OCI-LY7 (cell line): ENCODE measurements around the gene KRTAP4-6. TPM values are rescaled to one million over a fixed set of nuclear protein-coding genes. Genes with fewer than 3 reads are reported as not detected.
"Not testable (repeated sequence)": the region's sequence is repeated elsewhere in the genome, so short reads cannot be mapped to it uniquely, and the experiment has no call there.

Experiments
- BruUV-seq: library from RNA; stranded (reverse); fragments of 400-500 nt; replicated peaks from 2 replicates; lab custom pipeline; 2021; lab: Mats Ljungman, UMichigan
- CTCF ChIA-PET: fragments of 300-600 bp; sonication (Branson Sonifier 250); formaldehyde crosslinking; loops from one replicate; lab custom pipeline; 2022; ENCODE audit warnings: antibody characterized with exemption; ENCODE audit not compliant: unreplicated experiment; lab: Charles Lee
- POLR2A ChIA-PET: fragments of 300-600 bp; sonication (Branson Sonifier 250); formaldehyde crosslinking; loops from one replicate; lab custom pipeline; 2022; ENCODE audit warnings: antibody characterized with exemption; lab: Charles Lee
- DNase-seq: peaks from one replicate; pipeline ENCODE4 v3.0.0-alpha.2; 2015; ENCODE audit warnings: low spot score
- H2AFZ ChIP-seq: fragments of 200-600 bp; sonication (generic), shearing (Covaris generic); 2 replicates; pipeline ENCODE4 v1.6.1; 2014; ENCODE audit warnings: mild to moderate bottlenecking, antibody characterized with exemption, low read length, moderate library complexity
- H3K27ac ChIP-seq: fragments of 200-600 bp; sonication (generic); 2 replicates; pipeline ENCODE4 v1.5.1; 2014; ENCODE audit warnings: mixed run types, low read depth, mild to moderate bottlenecking, moderate library complexity, low read length, inconsistent platforms; ENCODE audit not compliant: poor library complexity, severe bottlenecking
- H3K36me3 ChIP-seq: fragments of 200-600 bp; sonication (generic); 2 replicates; pipeline ENCODE4 v1.6.1; 2014; ENCODE audit warnings: mild to moderate bottlenecking, antibody characterized with exemption, low read length, moderate library complexity, mixed read lengths; ENCODE audit not compliant: insufficient read depth
- H3K4me1 ChIP-seq: fragments of 200-600 bp; sonication (generic); 2 replicates; pipeline ENCODE4 v1.5.1; 2014; ENCODE audit warnings: mild to moderate bottlenecking, low read length; ENCODE audit not compliant: insufficient read depth, poor library complexity, severe bottlenecking
- H3K4me2 ChIP-seq: fragments of 200-600 bp; sonication (generic); 2 replicates; pipeline ENCODE4 v1.6.1; 2014; ENCODE audit warnings: mild to moderate bottlenecking, low read length
- H3K4me3 ChIP-seq: fragments of 200-600 bp; sonication (generic); 2 replicates; pipeline ENCODE4 v1.5.1; 2014; ENCODE audit warnings: mild to moderate bottlenecking, low read depth, low read length; ENCODE audit not compliant: poor library complexity, severe bottlenecking
- H3K79me2 ChIP-seq: fragments of 200-600 bp; sonication (generic); 2 replicates; pipeline ENCODE4 v1.6.1; 2016; ENCODE audit warnings: low read depth, mild to moderate bottlenecking, low read length, moderate library complexity, mixed read lengths; ENCODE audit not compliant: insufficient read depth
- H3K9me2 ChIP-seq: fragments of 200-600 bp; sonication (generic); 2 replicates; pipeline ENCODE4 v1.6.1; 2016; ENCODE audit warnings: mild to moderate bottlenecking, low read length, mixed read lengths; ENCODE audit not compliant: insufficient read depth
- H3K9me3 ChIP-seq: fragments of 200-600 bp; sonication (generic); 2 replicates; pipeline ENCODE4 v1.6.1; 2014; ENCODE audit warnings: mild to moderate bottlenecking, mixed run types, low read length, mixed read lengths
- H4K20me1 ChIP-seq: fragments of 200-600 bp; sonication (generic); 2 replicates; pipeline ENCODE4 v1.6.1; 2014; ENCODE audit warnings: mild to moderate bottlenecking, antibody characterized with exemption, low read length, moderate library complexity, mixed read lengths; ENCODE audit not compliant: insufficient read depth
- EZH2phosphoT487 ChIP-seq: fragments of 200-600 bp; sonication (generic); IDR thresholded peaks from 2 replicates; pipeline ENCODE4 v1.6.1; 2018; ENCODE audit warnings: low read depth, borderline replicate concordance, mild to moderate bottlenecking, mixed run types, antibody characterized with exemption, low read length, moderate library complexity, mixed read lengths
- intact Hi-C: fragments of 100-400 bp; cut with micrococcal nuclease; formaldehyde crosslinking; loops from one replicate; pipeline ENCODE4 v1.10.0; 2022; ENCODE audit not compliant: unreplicated experiment
- total RNA-seq, 2 experiments: library from RNA; depleted of rRNA in 1 of 2; stranded (reverse); fragments of >200 nt in 1 of 2; shearing (Covaris generic) in 1 of 2; gene quantifications; 2 replicates each; pipeline ENCODE4 v1.2.3, GENCODE V29; 2014 to 2022
- TF ChIP-seq, protein P1 (sequence below): fragments of 200-600 bp; sonication (generic); conservative IDR thresholded peaks from 2 replicates; pipeline ENCODE4 v1.5.1; 2014; ENCODE audit warnings: mild to moderate bottlenecking, antibody characterized with exemption, low read length, moderate library complexity, mixed read lengths

The KRTAP4-6 gene
- total RNA-seq, 2 experiments from 2014 or later: not detected

- CTCF ChIA-PET: no interaction called here
- no TSS peak for BruUV-seq
- H3K9me3 ChIP-seq: peaks cover 11% of the 10 kb centered on the region; the same call in 1 of the 2 replicates
- no peaks in the 10 kb centered on the region; the same call in 1 of the 2 replicates for H3K36me3 ChIP-seq
- TF ChIP-seq, protein P1, sequence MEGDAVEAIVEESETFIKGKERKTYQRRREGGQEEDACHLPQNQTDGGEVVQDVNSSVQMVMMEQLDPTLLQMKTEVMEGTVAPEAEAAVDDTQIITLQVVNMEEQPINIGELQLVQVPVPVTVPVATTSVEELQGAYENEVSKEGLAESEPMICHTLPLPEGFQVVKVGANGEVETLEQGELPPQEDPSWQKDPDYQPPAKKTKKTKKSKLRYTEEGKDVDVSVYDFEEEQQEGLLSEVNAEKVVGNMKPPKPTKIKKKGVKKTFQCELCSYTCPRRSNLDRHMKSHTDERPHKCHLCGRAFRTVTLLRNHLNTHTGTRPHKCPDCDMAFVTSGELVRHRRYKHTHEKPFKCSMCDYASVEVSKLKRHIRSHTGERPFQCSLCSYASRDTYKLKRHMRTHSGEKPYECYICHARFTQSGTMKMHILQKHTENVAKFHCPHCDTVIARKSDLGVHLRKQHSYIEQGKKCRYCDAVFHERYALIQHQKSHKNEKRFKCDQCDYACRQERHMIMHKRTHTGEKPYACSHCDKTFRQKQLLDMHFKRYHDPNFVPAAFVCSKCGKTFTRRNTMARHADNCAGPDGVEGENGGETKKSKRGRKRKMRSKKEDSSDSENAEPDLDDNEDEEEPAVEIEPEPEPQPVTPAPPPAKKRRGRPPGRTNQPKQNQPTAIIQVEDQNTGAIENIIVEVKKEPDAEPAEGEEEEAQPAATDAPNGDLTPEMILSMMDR: no peak
- TF ChIP-seq EZH2phosphoT487: no peak
- H3K4me2 ChIP-seq: no peak overlapping the region
- H4K20me1 ChIP-seq: no peaks in the 10 kb centered on the region
- POLR2A ChIA-PET: no interaction called here
- no peak overlapping the region for H3K4me3 ChIP-seq
- intact Hi-C loops: loop anchor here (5.0 kb wide), 1 partner anchor 186 kb away; the partner anchor contains the start of gene KRTAP16-1
- DNase-seq: no peak
- H3K79me2 ChIP-seq: no peaks in the 10 kb centered on the region
- H3K4me1 ChIP-seq: peaks cover 16% of the 10 kb centered on the region
- H3K9me2 ChIP-seq: no peaks in the 10 kb centered on the region
- no peak overlapping the region for H3K27ac ChIP-seq
- H2AFZ ChIP-seq: no peak overlapping the region
Observed at GRCh38 chr17:41121742-41122141, 18.6 kb downstream of the KRTAP4-6 start.

DNA sequence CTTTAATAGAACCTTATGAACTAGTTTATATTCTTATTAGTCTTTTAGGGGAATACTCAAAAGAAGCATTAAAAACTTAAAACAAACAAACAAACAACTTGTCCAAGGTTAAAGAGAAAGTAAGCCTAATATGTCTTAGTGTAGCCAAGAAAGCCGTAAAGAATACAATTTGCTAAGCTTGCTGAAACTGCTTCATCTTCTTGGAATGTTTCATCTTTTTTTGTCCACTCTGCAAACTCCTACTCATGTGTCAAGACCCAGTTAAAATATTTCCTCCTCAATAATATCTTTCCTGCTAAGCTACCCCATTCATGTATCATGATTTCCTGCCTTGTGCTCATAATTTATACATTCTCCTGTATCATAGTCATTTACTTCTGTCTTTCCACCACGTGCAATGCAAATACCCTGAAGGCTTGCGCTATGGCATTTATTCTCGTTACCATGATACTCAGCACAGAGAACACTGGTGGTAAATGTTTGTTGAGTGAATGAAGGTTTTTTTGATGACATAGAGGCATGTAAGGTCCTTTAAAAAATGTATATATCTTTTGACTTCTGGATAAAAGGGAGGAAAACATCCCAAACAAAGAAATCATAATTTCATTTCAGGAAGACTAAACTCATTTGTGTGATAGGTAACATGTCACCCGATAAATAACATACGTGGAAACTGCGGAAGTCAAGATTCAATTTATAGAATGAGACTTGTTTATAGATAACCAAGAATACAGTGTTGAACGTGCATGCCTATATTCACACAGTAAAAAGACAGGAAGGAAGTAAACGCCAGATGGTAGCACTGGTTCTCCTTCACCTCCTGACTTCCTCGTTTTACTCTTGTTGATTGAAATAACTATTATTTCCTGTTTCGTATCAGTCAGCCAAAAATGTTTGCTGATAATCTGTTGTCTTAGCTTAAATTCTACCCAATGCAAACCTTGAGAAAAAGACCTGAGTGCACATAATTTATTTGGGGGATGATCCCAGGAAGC lies 20.4 kb downstream of the KRTAP4-6 start:
- intact Hi-C loops: loop anchor here (5.0 kb wide), 1 partner anchor 187 kb away; the partner anchor contains the start of gene KRTAP16-1
- TF ChIP-seq, protein P1: peak; percentile 29; the same call in 1 of the 2 replicates
- H3K36me3 ChIP-seq, H4K20me1 ChIP-seq, CTCF ChIA-PET, BruUV-seq, H3K79me2 ChIP-seq, H3K9me2 ChIP-seq, POLR2A ChIA-PET: not testable (repeated sequence)
- Histone ChIP-seq H3K9me3 (peaks cover 11% of the 10 kb centered on the region; the same call in 1 of the 2 replicates), H3K4me1 (peaks cover 20% of the 10 kb centered on the region), H3K4me3 (peak overlapping the region; percentile 50), H3K27ac (peak overlapping the region; percentile 75), H2AFZ (peak overlapping the region; percentile 99), H3K4me2 (peak overlapping the region; percentile 61)
- peak; percentile 55 for DNase-seq
